HL-60 (cell line): ENCODE measurements around the gene CST6.
"Not testable (repeated sequence)": the region's sequence is repeated elsewhere in the genome, so short reads cannot be mapped to it uniquely, and the experiment has no call there.

Experiments
- DNase-seq, 2 experiments: peaks; one replicate each; pipeline ENCODE4 v3.0.0-alpha.2; 2010 to 2020; ENCODE audit warnings: low read depth in 1 of 2, low spot score in 1 of 2
- H3K27ac ChIP-seq: fragments of 250-450 bp; sonication (Bioruptor Pico); replicated peaks from 2 replicates; pipeline ENCODE4 v1.5.1; 2020; ENCODE audit warnings: mild to moderate bottlenecking, moderate library complexity
- H3K27me3 ChIP-seq: fragments of 250-450 bp; sonication (Bioruptor Pico); 2 replicates; pipeline ENCODE4 v1.5.1; 2021; ENCODE audit warnings: mild to moderate bottlenecking, moderate library complexity; ENCODE audit not compliant: insufficient read depth, poor library complexity, severe bottlenecking
- H3K4me3 ChIP-seq: replicated peaks from 2 replicates; pipeline ENCODE4 v1.5.1; 2011; ENCODE audit warnings: mild to moderate bottlenecking, control low read depth, low read length; ENCODE audit not compliant: insufficient read depth
- GABPA ChIP-seq: IDR thresholded peaks from 2 replicates; pipeline ENCODE4 v1.6.1; 2012; ENCODE audit warnings: low read depth
- POLR2AphosphoS5 ChIP-seq: IDR thresholded peaks from 2 replicates; pipeline ENCODE4 v1.6.1; 2012; ENCODE audit warnings: low read depth
- REST ChIP-seq: IDR thresholded peaks from 2 replicates; pipeline ENCODE4 v1.6.1; 2012; ENCODE audit warnings: low read depth; ENCODE audit not compliant: insufficient replicate concordance
- SPI1 ChIP-seq: IDR thresholded peaks from 2 replicates; pipeline ENCODE4 v1.6.1; 2012; ENCODE audit warnings: low read depth, mild to moderate bottlenecking, borderline replicate concordance
- TF ChIP-seq, protein P1 (sequence below): IDR thresholded peaks from one replicate; pipeline ENCODE4 v1.5.1; 2011; ENCODE audit warnings: low read length, control low read depth, inconsistent platforms; ENCODE audit not compliant: insufficient read depth

The CST6 gene

GRCh38 chr11:66008468-66009101 is 3.2 kb upstream of the CST6 start:
- TF ChIP-seq, protein P1, sequence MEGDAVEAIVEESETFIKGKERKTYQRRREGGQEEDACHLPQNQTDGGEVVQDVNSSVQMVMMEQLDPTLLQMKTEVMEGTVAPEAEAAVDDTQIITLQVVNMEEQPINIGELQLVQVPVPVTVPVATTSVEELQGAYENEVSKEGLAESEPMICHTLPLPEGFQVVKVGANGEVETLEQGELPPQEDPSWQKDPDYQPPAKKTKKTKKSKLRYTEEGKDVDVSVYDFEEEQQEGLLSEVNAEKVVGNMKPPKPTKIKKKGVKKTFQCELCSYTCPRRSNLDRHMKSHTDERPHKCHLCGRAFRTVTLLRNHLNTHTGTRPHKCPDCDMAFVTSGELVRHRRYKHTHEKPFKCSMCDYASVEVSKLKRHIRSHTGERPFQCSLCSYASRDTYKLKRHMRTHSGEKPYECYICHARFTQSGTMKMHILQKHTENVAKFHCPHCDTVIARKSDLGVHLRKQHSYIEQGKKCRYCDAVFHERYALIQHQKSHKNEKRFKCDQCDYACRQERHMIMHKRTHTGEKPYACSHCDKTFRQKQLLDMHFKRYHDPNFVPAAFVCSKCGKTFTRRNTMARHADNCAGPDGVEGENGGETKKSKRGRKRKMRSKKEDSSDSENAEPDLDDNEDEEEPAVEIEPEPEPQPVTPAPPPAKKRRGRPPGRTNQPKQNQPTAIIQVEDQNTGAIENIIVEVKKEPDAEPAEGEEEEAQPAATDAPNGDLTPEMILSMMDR, result no peak
- TF ChIP-seq SPI1 (no peak), POLR2AphosphoS5 (no peak), GABPA (no peak), REST (no peak)
- Histone ChIP-seq H3K4me3 (no peak overlapping the region), H3K27me3 (peaks cover 9% of the 10 kb centered on the region), H3K27ac (no peak overlapping the region)
- DNase-seq, result no peak

- H3K27ac ChIP-seq, H3K27me3 ChIP-seq, H3K4me3 ChIP-seq, DNase-seq: not testable (repeated sequence)
These were observed 1.8 kb upstream of the CST6 start for GRCh38 chr11:66010036-66010435.

DNA sequence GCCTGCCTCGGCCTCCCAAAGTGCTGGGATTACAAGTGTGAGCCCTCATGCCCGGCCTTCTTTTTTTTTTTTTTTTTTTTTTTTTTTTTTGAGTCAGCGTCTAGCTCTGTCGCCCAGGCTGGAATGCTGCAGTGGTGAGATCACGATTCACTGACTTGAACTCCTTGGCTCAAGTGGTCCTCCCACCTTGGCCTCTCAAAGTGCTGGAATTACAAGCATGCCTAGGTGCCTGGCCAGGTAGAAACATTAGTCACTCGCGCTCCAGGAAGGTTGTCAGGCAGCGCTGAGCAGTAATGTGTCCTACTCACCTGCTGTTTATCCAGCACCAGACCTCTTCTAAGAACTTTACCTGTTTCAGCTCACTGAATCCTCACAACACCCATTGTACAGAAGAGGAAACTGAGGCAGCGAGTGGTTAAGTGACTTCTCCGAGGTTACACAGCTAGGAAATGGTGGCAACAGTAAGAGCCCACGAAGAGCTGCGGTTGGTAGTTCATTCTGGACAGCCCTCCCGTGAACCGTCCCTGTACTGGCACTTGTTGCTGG is 496 bp upstream of the CST6 start:
- TF ChIP-seq GABPA (no peak), REST (no peak), POLR2AphosphoS5 (no peak)
- TF ChIP-seq, protein P1, result no peak
- peaks cover 9% of the 10 kb centered on the region for H3K27me3 ChIP-seq
- DNase-seq, result no peak
- no peak overlapping the region for H3K4me3 ChIP-seq
- no peak overlapping the region for H3K27ac ChIP-seq

DNA sequence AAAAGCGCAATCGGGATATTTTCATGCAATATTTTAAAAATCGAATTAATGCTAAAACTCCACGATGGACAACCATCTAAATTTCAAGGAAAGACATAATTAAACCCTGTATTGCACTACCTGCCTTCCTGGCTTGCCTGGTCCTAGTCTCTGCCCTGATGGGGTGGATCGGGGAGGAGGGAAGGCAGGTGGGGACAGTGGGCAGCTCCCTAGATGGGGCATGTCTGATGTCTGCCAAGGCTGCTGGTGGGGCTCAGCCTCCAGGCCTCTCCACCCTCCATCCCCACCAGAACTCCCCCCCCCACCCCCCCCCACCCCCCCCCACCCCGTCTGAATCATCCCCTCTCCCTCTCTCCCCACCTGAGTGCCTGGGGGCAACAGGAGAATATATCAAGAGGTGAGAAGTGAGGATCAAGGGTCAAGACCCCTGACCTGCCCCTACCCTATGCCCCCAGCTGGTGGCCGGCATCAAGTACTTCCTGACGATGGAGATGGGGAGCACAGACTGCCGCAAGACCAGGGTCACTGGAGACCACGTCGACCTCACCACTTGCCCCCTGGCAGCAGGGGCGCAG is 650 bp downstream of the CST6 start:
- TF ChIP-seq GABPA, result no peak
- no peak for TF ChIP-seq SPI1
- TF ChIP-seq, protein P1, result no peak
- no peak for TF ChIP-seq POLR2AphosphoS5
- TF ChIP-seq REST, result no peak
- H3K4me3 ChIP-seq, result no peak overlapping the region
- H3K27me3 ChIP-seq, result peaks cover 9% of the 10 kb centered on the region
- H3K27ac ChIP-seq, result no peak overlapping the region
- DNase-seq, result no peak
